Subcutaneous abdominal adipose tissue (tissue), 5 donors: ENCODE data around the gene EDA2R.

ENCODE experiments used
- H3K27ac ChIP-seq: one replicate; pipeline ENCODE4 v1.7.0; 2013; ENCODE audit warnings: low read depth, mild to moderate bottlenecking, inconsistent platforms, low read length, moderate library complexity
- H3K27me3 ChIP-seq, 5 donors: one replicate each; pipeline ENCODE4 v1.7.0; 2013; ENCODE audit warnings: low read length in 5 of 5, inconsistent platforms in 1 of 5; ENCODE audit not compliant: control insufficient read depth in 5 of 5, insufficient read depth in 4 of 5
- H3K36me3 ChIP-seq, 5 donors: one replicate each; pipeline ENCODE4 v1.7.0; 2013; ENCODE audit warnings: low read length in 5 of 5; ENCODE audit not compliant: control insufficient read depth in 5 of 5, insufficient read depth in 5 of 5
- H3K4me1 ChIP-seq, 5 donors: one replicate each; pipeline ENCODE4 v1.7.0; 2013; ENCODE audit warnings: low read length in 5 of 5, mild to moderate bottlenecking in 3 of 5, moderate library complexity in 1 of 5; ENCODE audit not compliant: control insufficient read depth in 5 of 5, insufficient read depth in 5 of 5
- H3K4me3 ChIP-seq, 5 donors: one replicate each; pipeline ENCODE4 v1.7.0; 2013; ENCODE audit warnings: low read length in 5 of 5, low read depth in 1 of 5
- H3K9ac ChIP-seq, 5 donors: one replicate each; pipeline ENCODE4 v1.7.0; 2013; ENCODE audit warnings: low read length in 5 of 5, mild to moderate bottlenecking in 4 of 5, moderate library complexity in 3 of 5
- H3K9me3 ChIP-seq, 5 donors: one replicate each; pipeline ENCODE4 v1.7.0; 2013; ENCODE audit warnings: low read length in 5 of 5; ENCODE audit not compliant: control insufficient read depth in 5 of 5
- donor health status: healthy.
- donor health status: healthy.
- donor health status: healthy.
- donor health status: healthy.
- donor health status: healthy.

EDA2R gene

DNA sequence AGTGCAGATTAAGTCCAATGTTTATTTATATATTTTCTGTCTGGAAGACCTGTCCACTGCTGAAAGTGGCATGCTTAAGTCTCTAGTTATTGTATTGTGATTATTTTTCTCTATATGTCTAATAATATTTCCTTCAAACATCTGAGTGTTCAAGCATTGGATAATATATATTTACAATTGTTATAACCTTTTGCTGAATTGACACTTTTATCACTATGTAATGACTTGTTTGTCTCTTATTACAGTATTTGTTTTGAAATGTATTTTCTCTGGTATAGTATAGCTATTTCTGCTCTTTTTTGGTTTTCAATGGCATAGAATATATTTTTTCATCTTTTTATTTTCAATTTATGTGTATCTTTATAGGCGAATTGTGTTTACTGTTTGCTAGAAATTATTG lies 59.7 kb downstream of the EDA2R start:
- H3K27ac ChIP-seq: no peak overlapping the region
- peaks cover 0 to 9% (median 8%) of the 10 kb centered on the region in 5 donors for H3K9me3 ChIP-seq
- no peak overlapping the region for H3K4me3 ChIP-seq
- peaks cover 0 to 3% (median 0%) of the 10 kb centered on the region in 5 donors for H3K27me3 ChIP-seq
- H3K4me1 ChIP-seq: no peaks in the 10 kb centered on the region
- no peaks in the 10 kb centered on the region for H3K36me3 ChIP-seq
- no peak overlapping the region for H3K9ac ChIP-seq

DNA sequence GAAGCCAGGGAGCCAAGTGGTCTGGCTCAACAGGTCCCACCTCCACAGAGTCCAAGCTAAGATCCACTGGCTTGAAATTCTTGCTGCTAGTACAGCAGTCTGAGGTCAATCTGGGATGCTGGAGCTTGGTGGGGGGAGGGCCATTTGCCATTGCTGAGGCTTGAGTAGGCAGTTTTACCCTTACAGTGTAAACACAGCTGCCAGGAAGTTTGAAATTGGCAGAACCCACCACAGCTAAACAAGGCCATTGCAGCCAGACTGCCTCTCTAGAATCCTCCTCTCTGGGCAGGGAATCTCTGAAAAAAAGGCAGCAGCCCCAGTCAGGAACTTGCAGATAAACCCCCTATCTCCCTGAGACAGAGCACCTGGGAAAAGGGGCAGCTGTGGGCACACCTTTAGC lies 84.9 kb downstream of the EDA2R start:
- Histone ChIP-seq H3K4me3 (no peak overlapping the region), H3K27ac (no peak overlapping the region), H3K9me3 (no peaks in the 10 kb centered on the region), H3K27me3 (peaks cover 0 to 7% (median 4%) of the 10 kb centered on the region in 5 donors), H3K4me1 (no peaks in the 10 kb centered on the region), H3K9ac (no peak overlapping the region), H3K36me3 (no peaks in the 10 kb centered on the region)

DNA sequence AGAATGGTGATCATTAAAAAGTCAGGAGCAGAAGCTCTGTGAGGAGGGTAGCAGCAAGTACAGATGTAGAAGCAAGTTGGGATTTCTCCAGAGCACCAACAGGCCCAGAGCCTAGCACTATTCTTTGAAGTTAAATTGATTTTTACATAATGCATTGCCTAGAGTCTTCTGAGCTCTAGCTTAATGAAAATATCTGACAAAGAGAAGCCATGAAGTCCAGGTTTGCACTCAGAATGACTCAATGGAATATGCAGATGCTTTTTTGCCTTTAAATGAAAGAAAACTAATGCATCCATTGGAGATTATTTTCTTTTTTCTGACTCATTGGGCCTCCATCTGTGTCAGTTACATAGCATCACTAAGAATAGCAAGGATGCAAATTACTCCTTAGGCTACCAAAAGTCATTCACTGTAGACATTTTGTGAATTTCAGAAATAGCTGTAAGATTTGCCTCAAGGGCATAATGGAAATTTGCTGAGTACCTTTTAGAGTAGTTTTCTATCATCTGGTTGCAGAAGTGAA lies 91.0 kb downstream of the EDA2R start:
- Histone ChIP-seq H3K4me3 (no peak overlapping the region), H3K9me3 (peaks cover 0 to 5% (median 0%) of the 10 kb centered on the region in 5 donors), H3K9ac (no peak overlapping the region), H3K27me3 (peaks cover 0 to 5% (median 0%) of the 10 kb centered on the region in 5 donors), H3K4me1 (no peaks in the 10 kb centered on the region), H3K36me3 (no peaks in the 10 kb centered on the region), H3K27ac (no peak overlapping the region)
